ENCODE data around the gene CAPZB. TPM values are rescaled to one million over a fixed set of nuclear protein-coding genes. Genes with fewer than 3 reads are reported as not detected.

CAPZB gene
- 100 to 1,000 TPM in 1 of 4 donors, 10 to 100 TPM in 3; 58.2 to 109 (median 96.7) TPM for total RNA-seq

DNA sequence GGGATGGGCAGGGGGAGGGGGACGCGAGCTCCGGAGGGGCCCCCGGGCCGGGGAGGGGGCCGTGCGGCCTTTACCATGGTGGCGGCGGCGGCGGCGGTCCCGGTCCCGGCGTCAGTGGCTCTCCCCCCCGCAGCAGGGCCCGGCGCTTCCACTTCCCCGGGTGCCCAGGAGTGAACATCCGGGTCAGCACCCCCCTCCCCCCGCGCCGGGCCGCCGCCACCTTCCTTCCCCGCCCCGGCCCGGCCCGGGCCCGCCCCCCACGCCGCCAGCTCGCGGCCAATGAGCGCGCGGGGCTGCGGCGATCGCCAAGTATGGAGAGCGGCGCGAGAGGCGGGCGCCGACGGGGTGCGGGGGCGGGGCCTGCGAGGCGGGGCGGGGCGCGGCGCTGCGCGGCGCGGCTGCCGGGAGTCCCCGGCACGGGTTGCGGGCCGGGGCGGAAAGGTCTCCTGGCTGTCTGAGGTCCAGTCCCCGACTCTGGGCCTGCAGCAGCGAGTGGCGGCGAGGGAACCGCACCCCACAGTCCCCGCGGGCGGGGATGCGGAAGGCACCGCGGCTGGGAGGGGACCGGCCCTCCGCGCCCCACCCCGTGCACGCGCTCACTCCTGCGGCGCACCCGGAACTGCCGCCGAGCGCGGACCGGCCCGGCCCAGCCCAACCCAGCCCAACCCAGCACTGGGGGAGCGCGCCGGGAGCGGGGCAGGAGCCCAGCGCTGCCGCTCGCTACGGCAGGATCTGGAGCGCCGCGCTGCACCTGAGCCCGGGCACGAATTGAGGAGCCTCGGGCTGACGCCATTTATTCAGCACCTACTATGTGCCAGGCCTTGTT, at the start of gene CAPZB:
CAPZB (minus strand) TSS at position 178 of the 826 bp plus-strand sequence; CDS start at position 77, 101 bp downstream.
- Histone ChIP-seq H3K4me1 (peaks cover 0 to 63% (median 50%) of the 10 kb centered on the region in 4 donors), H3K27ac (peak within 1 kb of the TSS; percentile 93 to 99 (median 98)), H3K27me3 (no peaks in the 10 kb centered on the region), H3K4me3 (peak within 1 kb of the TSS; percentile 88 to 99 (median 94)), H3K9me3 (no peaks in the 10 kb centered on the region), H3K36me3 (peaks cover 0 to 5% (median 0%) of the 10 kb centered on the region in 3 donors)
- TF ChIP-seq EP300 (IDR thresholded peaks at IDR 0.05) (peak in 1 of 2 donors; percentile 84), POLR2A (IDR thresholded peaks at IDR 0.05) (peak; percentile 87 to 88)
- TF ChIP-seq, protein P1, sequence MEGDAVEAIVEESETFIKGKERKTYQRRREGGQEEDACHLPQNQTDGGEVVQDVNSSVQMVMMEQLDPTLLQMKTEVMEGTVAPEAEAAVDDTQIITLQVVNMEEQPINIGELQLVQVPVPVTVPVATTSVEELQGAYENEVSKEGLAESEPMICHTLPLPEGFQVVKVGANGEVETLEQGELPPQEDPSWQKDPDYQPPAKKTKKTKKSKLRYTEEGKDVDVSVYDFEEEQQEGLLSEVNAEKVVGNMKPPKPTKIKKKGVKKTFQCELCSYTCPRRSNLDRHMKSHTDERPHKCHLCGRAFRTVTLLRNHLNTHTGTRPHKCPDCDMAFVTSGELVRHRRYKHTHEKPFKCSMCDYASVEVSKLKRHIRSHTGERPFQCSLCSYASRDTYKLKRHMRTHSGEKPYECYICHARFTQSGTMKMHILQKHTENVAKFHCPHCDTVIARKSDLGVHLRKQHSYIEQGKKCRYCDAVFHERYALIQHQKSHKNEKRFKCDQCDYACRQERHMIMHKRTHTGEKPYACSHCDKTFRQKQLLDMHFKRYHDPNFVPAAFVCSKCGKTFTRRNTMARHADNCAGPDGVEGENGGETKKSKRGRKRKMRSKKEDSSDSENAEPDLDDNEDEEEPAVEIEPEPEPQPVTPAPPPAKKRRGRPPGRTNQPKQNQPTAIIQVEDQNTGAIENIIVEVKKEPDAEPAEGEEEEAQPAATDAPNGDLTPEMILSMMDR (IDR thresholded peaks at IDR 0.05): peak in 2 of 5 experiments; percentile 25 to 41
- WGBS, 2 donors: 0 to 2% methylated on average over 18 to 20 of the region's 106 CpGs
- DNase-seq (ENCODE audit: low spot score in 2 of 2): peak; percentile 85 to 90

DNA sequence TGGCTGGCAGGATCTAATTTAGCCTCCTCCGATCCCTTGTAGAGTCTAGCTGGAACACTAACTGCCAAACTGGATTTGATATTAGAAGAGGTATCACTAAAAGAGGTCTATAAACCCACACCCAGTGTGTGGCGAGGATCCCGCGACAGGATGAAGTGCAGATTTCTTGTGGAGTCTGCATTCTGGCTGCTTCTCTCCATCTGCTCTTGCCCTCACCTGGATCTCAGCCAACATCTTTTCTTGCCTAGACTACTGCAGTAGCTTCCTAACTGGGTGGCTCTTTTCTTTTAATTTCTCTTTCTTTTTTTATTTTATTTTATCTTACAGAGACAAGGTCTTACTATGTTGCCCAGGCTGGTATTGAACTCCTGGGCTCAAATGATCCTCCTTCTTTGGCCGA, 48.9 kb upstream of the CAPZB start:
- DNase-seq (ENCODE audit: low spot score in 2 of 2): no peak
- no peak overlapping the region for H3K27ac ChIP-seq
- no peaks in the 10 kb centered on the region for H3K36me3 ChIP-seq
- H3K4me3 ChIP-seq: no peak overlapping the region
- peaks cover 0 to 7% (median 2%) of the 10 kb centered on the region in 4 donors for H3K4me1 ChIP-seq
- TF ChIP-seq, protein P1 (IDR thresholded peaks at IDR 0.05): no peak
- TF ChIP-seq POLR2A (IDR thresholded peaks at IDR 0.05) (no peak), EP300 (IDR thresholded peaks at IDR 0.05) (no peak)
- WGBS, 2 donors: 90 to 97% methylated on average over 5 of the region's 5 CpGs
- H3K27me3 ChIP-seq: no peaks in the 10 kb centered on the region
- H3K9me3 ChIP-seq: peaks cover 0 to 25% (median 3%) of the 10 kb centered on the region in 4 donors

DNA sequence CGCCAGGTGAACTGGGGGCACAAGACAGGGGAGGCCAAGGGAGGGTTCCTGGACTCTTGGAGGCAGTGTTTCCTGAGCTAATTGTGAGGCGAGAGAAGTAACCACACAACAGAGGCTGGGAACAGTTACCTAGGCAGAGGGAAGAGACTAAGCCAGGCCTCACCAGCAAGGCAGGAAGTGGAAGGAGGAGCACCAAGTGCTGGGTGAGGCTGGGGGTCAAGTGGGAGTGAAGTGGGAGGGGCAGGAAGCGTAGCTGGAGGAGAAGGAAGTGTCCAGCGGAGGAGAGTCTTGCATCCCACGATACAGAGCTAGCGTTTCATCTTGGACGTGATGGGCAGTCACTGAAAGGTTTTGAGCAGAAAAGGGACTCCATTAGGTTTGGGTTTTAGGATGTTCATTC, 48.3 kb upstream of the CAPZB start:
- no peak for DNase-seq (ENCODE audit: low spot score in 2 of 2)
- Histone ChIP-seq H3K4me3 (no peak overlapping the region), H3K27me3 (no peaks in the 10 kb centered on the region), H3K36me3 (no peaks in the 10 kb centered on the region), H3K27ac (no peak overlapping the region), H3K4me1 (peaks cover 0 to 7% (median 2%) of the 10 kb centered on the region in 4 donors), H3K9me3 (peaks cover 0 to 25% (median 3%) of the 10 kb centered on the region in 4 donors)
- 70 to 75% methylated on average over 7 of the region's 7 CpGs for WGBS, 2 donors
- TF ChIP-seq EP300 (IDR thresholded peaks at IDR 0.05) (no peak), POLR2A (IDR thresholded peaks at IDR 0.05) (no peak)
- TF ChIP-seq, protein P1 (IDR thresholded peaks at IDR 0.05): no peak

DNA sequence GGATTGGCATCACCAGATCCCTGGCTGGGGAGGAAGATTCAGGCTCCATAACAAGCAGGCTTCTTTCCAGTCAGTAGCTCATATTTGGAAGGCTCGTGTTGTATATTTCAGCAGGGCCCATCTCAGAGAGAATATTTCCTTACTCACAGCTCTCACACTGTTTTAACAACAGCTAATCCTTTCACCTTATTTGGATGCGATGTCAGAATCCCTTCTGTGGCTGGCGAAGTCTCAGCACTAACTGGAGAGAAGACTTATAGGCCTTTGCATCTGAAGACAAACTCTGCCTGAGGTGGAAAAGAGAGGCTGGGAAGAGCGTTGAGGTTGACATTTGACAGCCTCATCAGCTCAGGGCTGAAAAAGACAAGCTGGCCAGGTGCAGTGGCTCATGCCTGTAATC, 47.2 kb upstream of the CAPZB start:
- TF ChIP-seq, protein P1 (IDR thresholded peaks at IDR 0.05): no peak
- no peak for TF ChIP-seq POLR2A (IDR thresholded peaks at IDR 0.05)
- no peak for TF ChIP-seq EP300 (IDR thresholded peaks at IDR 0.05)
- Histone ChIP-seq H3K27me3 (no peaks in the 10 kb centered on the region), H3K36me3 (no peaks in the 10 kb centered on the region), H3K4me3 (no peak overlapping the region), H3K27ac (no peak overlapping the region), H3K4me1 (peaks cover 0 to 7% (median 2%) of the 10 kb centered on the region in 4 donors), H3K9me3 (peaks cover 0 to 25% (median 3%) of the 10 kb centered on the region in 4 donors)
- DNase-seq (ENCODE audit: low spot score in 2 of 2): no peak
- WGBS, 2 donors: 81 to 86% methylated on average over 4 of the region's 4 CpGs

DNA sequence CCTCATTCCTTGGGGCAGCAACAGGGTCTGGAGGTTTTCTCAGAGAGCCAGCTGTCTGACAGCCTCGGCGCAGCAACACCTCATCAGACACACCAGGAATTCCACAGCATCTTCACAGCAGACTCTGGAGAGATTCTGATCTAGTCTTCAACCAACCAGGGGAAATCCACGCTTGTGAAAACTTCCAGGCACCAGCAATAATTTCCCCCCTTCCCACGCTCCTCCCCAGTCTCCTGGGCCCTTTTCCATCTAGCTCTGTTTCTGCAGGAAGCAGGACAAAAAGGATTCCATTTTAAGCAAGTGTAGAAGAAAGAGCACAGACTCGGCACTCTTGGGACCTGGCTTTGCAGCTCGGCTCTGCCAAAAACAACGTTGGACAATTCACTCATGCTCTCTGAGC, 44.3 kb upstream of the CAPZB start:
- Histone ChIP-seq H3K27me3 (no peaks in the 10 kb centered on the region), H3K27ac (peak overlapping the region in 1 of 4 donors; percentile 34), H3K9me3 (peaks cover 0 to 7% (median 0%) of the 10 kb centered on the region in 4 donors), H3K36me3 (no peaks in the 10 kb centered on the region), H3K4me3 (no peak overlapping the region), H3K4me1 (peaks cover 0 to 7% (median 2%) of the 10 kb centered on the region in 4 donors)
- WGBS, 2 donors: 47 to 49% methylated on average over 7 of the region's 7 CpGs
- TF ChIP-seq POLR2A (IDR thresholded peaks at IDR 0.05) (no peak), EP300 (IDR thresholded peaks at IDR 0.05) (no peak)
- TF ChIP-seq, protein P1 (IDR thresholded peaks at IDR 0.05): no peak
- DNase-seq (ENCODE audit: low spot score in 2 of 2): no peak
